HepG2 (cell line): ENCODE measurements around the gene WDR93. TPM values are rescaled to one million over a fixed set of nuclear protein-coding genes. Genes with fewer than 3 reads are reported as not detected.

Source experiments
- ATAC-seq: fragments of 200-7000 bp; cut with Tn5 transposase; 3 replicates; pipeline ENCODE4 v1.9.1; 2020; ENCODE audit warnings: mild to moderate bottlenecking, moderate library complexity
- BruUV-seq: library from RNA; stranded (reverse); fragments of 400-500 nt; replicated peaks from 2 replicates; lab custom pipeline; 2021; lab: Mats Ljungman, UMichigan
- CTCF ChIA-PET: fragments of 300-600 bp; formaldehyde crosslinking; extraction: SDS; loops from one replicate; lab custom pipeline; 2021; ENCODE audit warnings: low total read pairs, inconsistent platforms, low intra/inter-chr PET ratio; lab: Yijun Ruan, JAX
- POLR2A ChIA-PET: fragments of 350-600 bp; sonication (Branson Sonifier 250); formaldehyde crosslinking; loops from one replicate; lab custom pipeline; 2020; ENCODE audit warnings: antibody characterized with exemption, inconsistent platforms; lab: Yijun Ruan, JAX
- DNase-seq: peaks from one replicate; pipeline ENCODE4 v3.0.0-alpha.2; 2015; ENCODE audit warnings: low spot score
- FAIRE-seq: peaks from 3 replicates; lab custom pipeline; 2011; peaks lifted over from hg19 to GRCh38; lab: Jason Lieb, UNC
- H2AFZ ChIP-seq: one replicate; pipeline ENCODE4 v1.6.1; 2011; ENCODE audit warnings: low read length, inconsistent platforms
- H3K27ac ChIP-seq: fragments of 300-600 bp; 3 replicates; pipeline ENCODE4 v1.8.0; 2011; ENCODE audit warnings: mixed run types, mild to moderate bottlenecking, mixed read lengths, low read length, inconsistent platforms; ENCODE audit not compliant: insufficient read depth; ENCODE audit errors: extremely low read length
- H3K27me3 ChIP-seq, 2 experiments: fragments of 200-600 bp in 1 of 2; 2 replicates in 1 of 2; 3 replicates in 1 of 2; pipeline versions ENCODE4 v1.6.0 to v1.8.0; 2011; ENCODE audit warnings: low read length in 2 of 2, mild to moderate bottlenecking in 2 of 2, moderate library complexity in 2 of 2, inconsistent platforms in 1 of 2; ENCODE audit not compliant: insufficient read depth in 2 of 2, control insufficient read depth in 1 of 2
- H3K36me3 ChIP-seq, 2 experiments: fragments of 200-600 bp in 1 of 2; replicated peaks in 1 of 2; 2 replicates in 1 of 2; 3 replicates in 1 of 2; pipeline versions ENCODE4 v1.5.1 to v1.8.0; 2011; ENCODE audit warnings: low read length in 2 of 2, inconsistent platforms in 1 of 2; ENCODE audit not compliant: insufficient read depth in 2 of 2, control insufficient read depth in 1 of 2
- H3K4me1 ChIP-seq: 2 replicates; pipeline ENCODE4 v1.5.1; 2012; ENCODE audit warnings: low read length, inconsistent platforms; ENCODE audit not compliant: insufficient read depth
- H3K4me2 ChIP-seq: 2 replicates; pipeline ENCODE4 v1.6.0; 2011; ENCODE audit warnings: low read depth, low read length, inconsistent platforms
- H3K4me3 ChIP-seq, 3 experiments: fragments of 200-600 bp in 1 of 3; sonication (generic), shearing (Covaris generic) in 1 of 3; replicated peaks in 1 of 3; 2 replicates each; pipeline ENCODE4 v1.5.1; 2011 to 2016; ENCODE audit warnings: low read length in 3 of 3, inconsistent platforms in 2 of 3, low read depth in 2 of 3, mild to moderate bottlenecking in 2 of 3, control low read depth in 1 of 3, mixed read lengths in 1 of 3; ENCODE audit not compliant: insufficient read depth in 1 of 3
- H3K79me2 ChIP-seq: one replicate; pipeline ENCODE4 v1.6.1; 2011; ENCODE audit warnings: low read length, inconsistent platforms; ENCODE audit not compliant: insufficient read depth
- H3K9ac ChIP-seq: 2 replicates; pipeline ENCODE4 v1.6.0; 2011; ENCODE audit warnings: mild to moderate bottlenecking, low read depth, low read length, inconsistent platforms; ENCODE audit not compliant: insufficient read depth
- H3K9me3 ChIP-seq: 2 replicates; pipeline ENCODE4 v1.5.1; 2012; ENCODE audit warnings: mild to moderate bottlenecking, low read length
- H4K20me1 ChIP-seq: 2 replicates; pipeline ENCODE4 v1.6.0; 2011; ENCODE audit warnings: inconsistent platforms, mild to moderate bottlenecking, low read length, moderate library complexity; ENCODE audit not compliant: insufficient read depth
- ELF1 ChIP-seq: sonication (generic); formaldehyde crosslinking; IDR thresholded peaks from 2 replicates; pipeline ENCODE4 v1.4.0; 2020; ENCODE audit warnings: missing genetic modification reagents
- GPBP1L1 ChIP-seq: sonication (generic); formaldehyde crosslinking; IDR thresholded peaks from 2 replicates; pipeline ENCODE4 v1.5.0; 2020; ENCODE audit warnings: mild to moderate bottlenecking, missing genetic modification reagents
- HBP1 ChIP-seq: IDR thresholded peaks from 2 replicates; pipeline ENCODE4 v1.6.1; 2016; ENCODE audit warnings: low read depth, control low read depth
- MAX ChIP-seq: IDR thresholded peaks from 2 replicates; pipeline ENCODE4 v1.6.1; 2012; ENCODE audit warnings: inconsistent platforms
- SALL2 ChIP-seq: sonication (generic); formaldehyde crosslinking; IDR thresholded peaks from 2 replicates; pipeline ENCODE4 v1.8.1; 2023; ENCODE audit warnings: mild to moderate bottlenecking, missing genetic modification reagents, inconsistent platforms
- ZBTB7A ChIP-seq: sonication (generic); formaldehyde crosslinking; IDR thresholded peaks from 2 replicates; pipeline ENCODE4 v1.8.0; 2022; ENCODE audit warnings: mild to moderate bottlenecking, missing genetic modification reagents
- ZEB1 ChIP-seq: IDR thresholded peaks from 2 replicates; pipeline ENCODE4 v1.6.1; 2012; ENCODE audit warnings: mild to moderate bottlenecking, low read depth, inconsistent platforms; ENCODE audit not compliant: insufficient replicate concordance
- ZMAT3 ChIP-seq: sonication (generic); formaldehyde crosslinking; conservative IDR thresholded peaks from 2 replicates; pipeline ENCODE4 v1.7.0; 2021; ENCODE audit warnings: missing genetic modification reagents
- ZNF224 ChIP-seq: sonication (generic); formaldehyde crosslinking; IDR thresholded peaks from 2 replicates; pipeline ENCODE4 v1.5.0; 2020; ENCODE audit warnings: mild to moderate bottlenecking, missing genetic modification reagents
- ZNF234 ChIP-seq: sonication (generic); formaldehyde crosslinking; conservative IDR thresholded peaks from 2 replicates; pipeline ENCODE4 v1.5.1; 2020; ENCODE audit warnings: mild to moderate bottlenecking, missing genetic modification reagents
- ZNF441 ChIP-seq: sonication (generic); formaldehyde crosslinking; IDR thresholded peaks from 2 replicates; pipeline ENCODE4 v1.7.0; 2021; ENCODE audit warnings: missing genetic modification reagents, borderline replicate concordance
- WGBS: methylation state at CpG from one replicate; pipeline ENCODE4 v1.1.6; 2017; ENCODE audit warnings: low lambda C conversion rate; 5-methylcytosine and 5-hydroxymethylcytosine counted together
- in situ Hi-C: cut with HindIII; loops from 2 replicates; pipeline ENCODE4 v1.10.0; 2017; ENCODE audit warnings: low pct_unique_long_range_greater_than_20kb; ENCODE audit not compliant: extremely low pct_ligation_motif_present
- intact Hi-C: fragments of 100-400 bp; cut with micrococcal nuclease; formaldehyde crosslinking; loops from one replicate; pipeline ENCODE4 v1.10.0; 2022; ENCODE audit not compliant: unreplicated experiment
- polyA plus RNA-seq, 8 experiments: library from polyadenylated mRNA; depleted of rRNA in 3 of 8; stranded (reverse) in 7 of 8; unstranded in 1 of 8; fragments of >200 nt; fragmentation: Illumina TruSeq in 4 of 8; extraction: Trizol in 4 of 8; gene quantifications; 2 replicates each; pipeline versions ENCODE4 v1.2.1 to v1.2.3, GENCODE V29; 2011 to 2016; ENCODE audit warnings: low read depth in 4 of 8, missing spikeins in 1 of 8, mixed read lengths in 1 of 8; ENCODE audit not compliant: insufficient read depth in 1 of 8
- total RNA-seq, 5 experiments: library from RNA; depleted of rRNA; stranded (reverse); fragments of >200 nt; fragmentation: Illumina TruSeq; extraction: Trizol; gene quantifications; 2 replicates each; pipeline ENCODE4 v1.2.3, GENCODE V29; 2016; ENCODE audit warnings: low read depth in 1 of 5

The WDR93 gene
- total and polyA plus RNA-seq, 2 of the 13 experiments (the other 11 are each of a cell fraction or from before 2014, with no cell fraction given), result 0.07 TPM; not detected in 1

GRCh38 chr15:89654847-89655805 lies 35.5 kb upstream of the WDR93 start, which contains the start of gene KIF7 (continued):
- TF ChIP-seq ZNF234 (CRISPR knock-in tag) (no peak), MAX (peak; percentile 17; the same call in 1 of the 2 replicates)

- CTCF ChIA-PET, result no interaction called here
- H2AFZ ChIP-seq, result no peak overlapping the region
- ATAC-seq (no peak), DNase-seq (no peak), FAIRE-seq (no peak)
- no peaks in the 10 kb centered on the region for H3K9me3 ChIP-seq
- peaks cover 31% of the 10 kb centered on the region for H3K4me1 ChIP-seq
- no peaks in the 10 kb centered on the region for H3K36me3 ChIP-seq
- no peak overlapping the region for H3K27ac ChIP-seq
- peaks cover 0 to 2% of the 10 kb centered on the region in 2 experiments; a peak in 1 of 5 replicates for H3K27me3 ChIP-seq
- BruUV-seq, result no TSS peak
- no peaks in the 10 kb centered on the region for H3K79me2 ChIP-seq
- 16% methylated on average over 7 of the region's 7 CpGs for WGBS
- H3K9ac ChIP-seq, result no peak overlapping the region
- in situ Hi-C loops, result no loop called here
- intact Hi-C loops, result no loop called here
- no peaks in the 10 kb centered on the region for H4K20me1 ChIP-seq
- POLR2A ChIA-PET, result no interaction called here
- H3K4me3 ChIP-seq, result peak overlapping the region in 1 of 3 experiments; percentile 66; a peak in 1 of 6 replicates
- H3K4me2 ChIP-seq, result peak overlapping the region; percentile 100
- TF ChIP-seq GPBP1L1 (CRISPR knock-in tag) (no peak), ZEB1 (no peak), SALL2 (CRISPR knock-in tag) (no peak), ZNF441 (CRISPR knock-in tag) (no peak), HBP1 (no peak), ZMAT3 (CRISPR knock-in tag) (no peak), ZNF224 (CRISPR knock-in tag) (no peak), ELF1 (CRISPR knock-in tag) (no peak), ZBTB7A (CRISPR knock-in tag) (no peak)
These were observed 34.3 kb upstream of the WDR93 start for GRCh38 chr15:89656116-89656815.
